Measurements from ENCODE around the gene MRTFA.

DNA sequence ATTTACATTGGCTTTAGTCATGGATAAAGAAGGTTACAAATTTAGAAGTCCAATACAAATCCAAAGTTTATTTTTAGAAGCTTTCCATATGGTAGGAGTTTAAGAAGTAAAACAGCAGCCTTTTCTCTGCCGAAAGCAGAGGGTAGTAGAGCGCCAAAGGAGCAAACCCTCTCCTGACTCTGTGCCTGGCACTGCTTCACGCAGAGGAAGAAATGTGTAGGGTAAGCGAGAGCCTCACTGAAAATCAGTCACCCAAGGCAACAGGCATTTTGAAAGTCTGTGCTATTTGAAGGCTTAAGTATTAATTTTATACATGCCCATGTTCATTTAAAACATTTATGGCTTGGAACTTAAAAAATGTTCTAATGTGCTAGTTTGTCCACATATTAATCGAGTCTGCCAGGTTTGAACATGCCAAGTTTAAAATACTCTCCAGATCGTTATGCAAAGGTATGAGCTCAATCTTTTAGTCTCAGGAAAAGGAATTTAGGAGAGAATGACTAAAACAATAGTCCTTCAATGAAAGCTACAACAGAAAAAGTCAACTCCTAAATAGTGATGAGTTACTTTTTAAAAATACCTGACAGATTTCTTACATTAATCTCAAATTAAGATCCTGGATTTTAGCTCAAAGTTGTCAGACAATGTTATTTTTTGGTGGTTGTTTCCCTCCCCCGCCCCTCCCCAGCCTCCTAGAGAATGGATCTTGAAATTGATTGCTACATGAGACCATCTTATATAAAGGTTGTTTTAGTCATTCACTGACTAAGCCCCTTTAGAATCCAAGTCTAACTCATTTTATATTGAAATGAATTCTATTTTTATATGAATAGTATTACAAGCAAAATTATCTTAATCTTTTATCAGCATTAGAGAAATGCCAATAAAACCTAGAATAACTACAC is 38.7 kb downstream of the MRTFA start:
- no peak for TF ChIP-seq POLR2A (IDR thresholded peaks at IDR 0.05)
- TF ChIP-seq, protein P1, sequence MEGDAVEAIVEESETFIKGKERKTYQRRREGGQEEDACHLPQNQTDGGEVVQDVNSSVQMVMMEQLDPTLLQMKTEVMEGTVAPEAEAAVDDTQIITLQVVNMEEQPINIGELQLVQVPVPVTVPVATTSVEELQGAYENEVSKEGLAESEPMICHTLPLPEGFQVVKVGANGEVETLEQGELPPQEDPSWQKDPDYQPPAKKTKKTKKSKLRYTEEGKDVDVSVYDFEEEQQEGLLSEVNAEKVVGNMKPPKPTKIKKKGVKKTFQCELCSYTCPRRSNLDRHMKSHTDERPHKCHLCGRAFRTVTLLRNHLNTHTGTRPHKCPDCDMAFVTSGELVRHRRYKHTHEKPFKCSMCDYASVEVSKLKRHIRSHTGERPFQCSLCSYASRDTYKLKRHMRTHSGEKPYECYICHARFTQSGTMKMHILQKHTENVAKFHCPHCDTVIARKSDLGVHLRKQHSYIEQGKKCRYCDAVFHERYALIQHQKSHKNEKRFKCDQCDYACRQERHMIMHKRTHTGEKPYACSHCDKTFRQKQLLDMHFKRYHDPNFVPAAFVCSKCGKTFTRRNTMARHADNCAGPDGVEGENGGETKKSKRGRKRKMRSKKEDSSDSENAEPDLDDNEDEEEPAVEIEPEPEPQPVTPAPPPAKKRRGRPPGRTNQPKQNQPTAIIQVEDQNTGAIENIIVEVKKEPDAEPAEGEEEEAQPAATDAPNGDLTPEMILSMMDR (IDR thresholded peaks at IDR 0.05) = no peak

Measured in prostate gland (tissue), 2 donors.